Stimulated activated CD4-positive, alpha-beta T cell treated with anti-CD3 and anti-CD28 coated beads, Interleukin-15, amount 100 ng/mL, for 48 hours (primary cell): ENCODE results near the gene EBF3.

Experiments used
- DNase-seq, 2 donors: peaks; one replicate each; pipeline ENCODE4 v3.0.0-alpha.2; 2020; ENCODE audit warnings: low read depth in 2 of 2

EBF3 gene

GRCh38 chr10:129890170-129890569 is 73.9 kb downstream of the EBF3 start:
- DNase-seq: no peak

GRCh38 chr10:129888784-129889616 is 75.1 kb downstream of the EBF3 start:
- peak; percentile 7 to 25 for DNase-seq

GRCh38 chr10:129887986-129888783 is 75.9 kb downstream of the EBF3 start:
- DNase-seq: no peak

GRCh38 chr10:129887381-129887905 is 76.6 kb downstream of the EBF3 start:
- no peak for DNase-seq

GRCh38 chr10:129886263-129886662 is 77.8 kb downstream of the EBF3 start:
- no peak for DNase-seq

GRCh38 chr10:129885526-129885925 is 78.5 kb downstream of the EBF3 start:
- DNase-seq: no peak

GRCh38 chr10:129884398-129885078 is 79.5 kb downstream of the EBF3 start:
- no peak for DNase-seq

GRCh38 chr10:129883626-129884397 is 80.3 kb downstream of the EBF3 start:
- no peak for DNase-seq

GRCh38 chr10:129883029-129883428 is 81.0 kb downstream of the EBF3 start:
- peak in 1 of 2 donors; percentile 5 for DNase-seq

GRCh38 chr10:129882291-129883010 is 81.6 kb downstream of the EBF3 start:
- no peak for DNase-seq

GRCh38 chr10:129881641-129882040 is 82.4 kb downstream of the EBF3 start:
- DNase-seq: no peak

- DNase-seq: no peak
These were observed 83.7 kb downstream of the EBF3 start for GRCh38 chr10:129880191-129880870.

GRCh38 chr10:129879655-129880054 is 84.4 kb downstream of the EBF3 start:
- DNase-seq: no peak

- no peak for DNase-seq
These were observed 85.2 kb downstream of the EBF3 start for GRCh38 chr10:129878835-129879234.

- DNase-seq: peak; percentile 6 to 16
These were observed 86.2 kb downstream of the EBF3 start for GRCh38 chr10:129877773-129878371.

GRCh38 chr10:129876838-129877237 is 87.2 kb downstream of the EBF3 start:
- DNase-seq: no peak

- no peak for DNase-seq
These were observed 87.9 kb downstream of the EBF3 start for GRCh38 chr10:129875993-129876726.

- no peak for DNase-seq
These were observed 90.7 kb downstream of the EBF3 start for GRCh38 chr10:129873351-129873750.

- DNase-seq: no peak
These were observed 92.1 kb downstream of the EBF3 start for GRCh38 chr10:129871966-129872365.
